ENCODE results near the gene KRT8.
"Not testable (repeated sequence)": the region's sequence is repeated elsewhere in the genome, so short reads cannot be mapped to it uniquely, and the experiment has no call there.

Gene KRT8

GRCh38 chr12:52904509-52905300, at the start of gene KRT8:
Gene KRT8, minus strand, starts transcription at chr12:52905076. Its CDS starts 95 bp downstream, at chr12:52904981.
- not testable (repeated sequence) for DNase-seq (ENCODE audit: low spot score)

GRCh38 chr12:52953181-52953841, 48.4 kb upstream of the KRT8 start:
- no peak for DNase-seq (ENCODE audit: low spot score)

- DNase-seq (ENCODE audit: low spot score) = no peak
Measured at GRCh38 chr12:52952076-52952801, 47.4 kb upstream of the KRT8 start.

GRCh38 chr12:52951640-52952039, 46.8 kb upstream of the KRT8 start:
- DNase-seq (ENCODE audit: low spot score) = no peak

- DNase-seq (ENCODE audit: low spot score) = no peak
Measured at GRCh38 chr12:52951126-52951525, 46.2 kb upstream of the KRT8 start.

GRCh38 chr12:52950553-52950952, 45.7 kb upstream of the KRT8 start:
- DNase-seq (ENCODE audit: low spot score) = no peak

GRCh38 chr12:52949413-52950331, 44.8 kb upstream of the KRT8 start:
- no peak for DNase-seq (ENCODE audit: low spot score)

- no peak for DNase-seq (ENCODE audit: low spot score)
Measured at GRCh38 chr12:52947738-52948423, 43.0 kb upstream of the KRT8 start.

GRCh38 chr12:52946797-52947547, 42.1 kb upstream of the KRT8 start:
- no peak for DNase-seq (ENCODE audit: low spot score)

- DNase-seq (ENCODE audit: low spot score) = no peak
Measured at GRCh38 chr12:52946334-52946733, 41.5 kb upstream of the KRT8 start.

- no peak for DNase-seq (ENCODE audit: low spot score)
Measured at GRCh38 chr12:52945389-52946232, 40.7 kb upstream of the KRT8 start.

- DNase-seq (ENCODE audit: low spot score) = no peak
Measured at GRCh38 chr12:52944683-52945388, 40.0 kb upstream of the KRT8 start.

- DNase-seq (ENCODE audit: low spot score) = no peak
Measured at GRCh38 chr12:52942901-52943181, 38.0 kb upstream of the KRT8 start.

GRCh38 chr12:52942066-52942900, 37.4 kb upstream of the KRT8 start:
- DNase-seq (ENCODE audit: low spot score) = no peak

- DNase-seq (ENCODE audit: low spot score) = no peak
Measured at GRCh38 chr12:52929538-52929937, 24.7 kb upstream of the KRT8 start.

- DNase-seq (ENCODE audit: low spot score) = no peak
Measured at GRCh38 chr12:52927964-52928363, 23.1 kb upstream of the KRT8 start.

GRCh38 chr12:52926596-52927234, 21.8 kb upstream of the KRT8 start:
- DNase-seq (ENCODE audit: low spot score) = no peak
